PFSK-1 (cell line): ENCODE data around the gene C1QTNF1.

Source experiments
- REST ChIP-seq, 2 experiments: IDR thresholded peaks; 2 replicates each; pipeline versions ENCODE4 v1.6.1 to v1.8.0; 2011 to 2012; ENCODE audit warnings: low read depth in 2 of 2, low read length in 2 of 2, control low read depth in 1 of 2, inconsistent platforms in 1 of 2, mild to moderate bottlenecking in 1 of 2, moderate library complexity in 1 of 2; ENCODE audit not compliant: insufficient read depth in 1 of 2
- SIN3A ChIP-seq: IDR thresholded peaks from 2 replicates; pipeline ENCODE4 v1.6.1; 2012; ENCODE audit warnings: mild to moderate bottlenecking, low read length, moderate library complexity, borderline replicate concordance; ENCODE audit not compliant: insufficient read depth

- TF ChIP-seq SIN3A (no peak), REST (IDR thresholded peaks at IDR 0.05; ENCODE audit: insufficient read depth in 1 of 2, low read depth in 2 of 2, low read length in 2 of 2) (no peak)
These were observed 62.8 kb downstream of the C1QTNF1 start for GRCh38 chr17:79086609-79087427.
